Ishikawa (cell line): Measurements from ENCODE around the gene COL21A1.

ENCODE experiments used
- CEBPB ChIP-seq: IDR thresholded peaks from 2 replicates; pipeline ENCODE4 v1.6.1; 2012
- CREB1 ChIP-seq: IDR thresholded peaks from 2 replicates; pipeline ENCODE4 v1.6.1; 2012; ENCODE audit warnings: low read depth
- EGR1 ChIP-seq: IDR thresholded peaks from 2 replicates; pipeline ENCODE4 v1.6.1; 2012
- EP300 ChIP-seq: IDR thresholded peaks from 2 replicates; pipeline ENCODE4 v1.6.1; 2012; ENCODE audit warnings: borderline replicate concordance
- FOXM1 ChIP-seq: IDR thresholded peaks from 2 replicates; pipeline ENCODE4 v1.6.1; 2012; ENCODE audit warnings: low read depth, borderline replicate concordance
- MAX ChIP-seq: IDR thresholded peaks from 2 replicates; pipeline ENCODE4 v1.6.1; 2012
- NFIC ChIP-seq: IDR thresholded peaks from 2 replicates; pipeline ENCODE4 v1.6.1; 2012
- RAD21 ChIP-seq: IDR thresholded peaks from 2 replicates; pipeline ENCODE4 v1.6.1; 2012; ENCODE audit warnings: low read depth
- REST ChIP-seq: IDR thresholded peaks from 2 replicates; pipeline ENCODE4 v1.6.1; 2012; ENCODE audit warnings: low read depth, mild to moderate bottlenecking
- TAF1 ChIP-seq: IDR thresholded peaks from 2 replicates; pipeline ENCODE4 v1.6.1; 2012; ENCODE audit warnings: low read depth, mild to moderate bottlenecking
- TCF12 ChIP-seq: IDR thresholded peaks from 2 replicates; pipeline ENCODE4 v1.6.1; 2012; ENCODE audit warnings: low read depth
- TEAD4 ChIP-seq: IDR thresholded peaks from 2 replicates; pipeline ENCODE4 v1.6.1; 2012
- USF1 ChIP-seq: IDR thresholded peaks from 2 replicates; pipeline ENCODE4 v1.6.1; 2012
- YY1 ChIP-seq: IDR thresholded peaks from 2 replicates; pipeline ENCODE4 v1.6.1; 2012; ENCODE audit warnings: low read depth
- ZBTB7A ChIP-seq: IDR thresholded peaks from 2 replicates; pipeline ENCODE4 v1.6.1; 2012; ENCODE audit warnings: low read depth

COL21A1 gene

GRCh38 chr6:56238352-56238751, 9.0 kb downstream of the COL21A1 start:
- TF ChIP-seq CEBPB (no peak), TCF12 (no peak), EGR1 (no peak), RAD21 (no peak), MAX (no peak), CREB1 (no peak), TAF1 (no peak), EP300 (no peak), NFIC (no peak), FOXM1 (no peak), TEAD4 (no peak), YY1 (no peak), REST (no peak), USF1 (no peak), ZBTB7A (no peak)

- TF ChIP-seq TEAD4, result no peak
- no peak for TF ChIP-seq EGR1
- no peak for TF ChIP-seq CREB1
- no peak for TF ChIP-seq MAX
- no peak for TF ChIP-seq NFIC
- TF ChIP-seq TAF1, result no peak
- TF ChIP-seq YY1, result no peak
These were observed 12.1 kb downstream of the COL21A1 start for GRCh38 chr6:56235245-56235644.

- TF ChIP-seq TAF1, result no peak
- no peak for TF ChIP-seq TCF12
- TF ChIP-seq CEBPB, result no peak
- TF ChIP-seq YY1, result no peak
These were observed 14.9 kb downstream of the COL21A1 start for GRCh38 chr6:56232436-56232835.

- no peak for TF ChIP-seq NFIC
- no peak for TF ChIP-seq EGR1
- TF ChIP-seq TEAD4, result no peak
- TF ChIP-seq EP300, result no peak
- no peak for TF ChIP-seq RAD21
- no peak for TF ChIP-seq YY1
- TF ChIP-seq CREB1, result no peak
- TF ChIP-seq TCF12, result no peak
- TF ChIP-seq TAF1, result no peak
- no peak for TF ChIP-seq MAX
- no peak for TF ChIP-seq REST
- no peak for TF ChIP-seq CEBPB
- TF ChIP-seq USF1, result no peak
- no peak for TF ChIP-seq ZBTB7A
- TF ChIP-seq FOXM1, result no peak
These were observed 15.6 kb downstream of the COL21A1 start for GRCh38 chr6:56231827-56232226.

GRCh38 chr6:56230976-56231566, 16.3 kb downstream of the COL21A1 start:
- no peak for TF ChIP-seq FOXM1
- TF ChIP-seq NFIC, result no peak
- no peak for TF ChIP-seq TEAD4
- TF ChIP-seq USF1, result no peak
- TF ChIP-seq RAD21, result no peak
- TF ChIP-seq CEBPB, result no peak
- TF ChIP-seq EGR1, result no peak
- no peak for TF ChIP-seq REST
- TF ChIP-seq EP300, result no peak
- no peak for TF ChIP-seq MAX
- no peak for TF ChIP-seq CREB1
- TF ChIP-seq YY1, result no peak
- no peak for TF ChIP-seq ZBTB7A
- no peak for TF ChIP-seq TAF1
- no peak for TF ChIP-seq TCF12
